Hematopoietic multipotent progenitor cell treated with erythropoietin and hydrocortisone succinate and interleukin-3 and kit ligand, for 8 days (in vitro differentiated cells): ENCODE data around the gene MYOF.

Experiments
- DNase-seq: peaks from one replicate; pipeline ENCODE4 v3.0.0-alpha.2; 2015

Gene MYOF, protein sequence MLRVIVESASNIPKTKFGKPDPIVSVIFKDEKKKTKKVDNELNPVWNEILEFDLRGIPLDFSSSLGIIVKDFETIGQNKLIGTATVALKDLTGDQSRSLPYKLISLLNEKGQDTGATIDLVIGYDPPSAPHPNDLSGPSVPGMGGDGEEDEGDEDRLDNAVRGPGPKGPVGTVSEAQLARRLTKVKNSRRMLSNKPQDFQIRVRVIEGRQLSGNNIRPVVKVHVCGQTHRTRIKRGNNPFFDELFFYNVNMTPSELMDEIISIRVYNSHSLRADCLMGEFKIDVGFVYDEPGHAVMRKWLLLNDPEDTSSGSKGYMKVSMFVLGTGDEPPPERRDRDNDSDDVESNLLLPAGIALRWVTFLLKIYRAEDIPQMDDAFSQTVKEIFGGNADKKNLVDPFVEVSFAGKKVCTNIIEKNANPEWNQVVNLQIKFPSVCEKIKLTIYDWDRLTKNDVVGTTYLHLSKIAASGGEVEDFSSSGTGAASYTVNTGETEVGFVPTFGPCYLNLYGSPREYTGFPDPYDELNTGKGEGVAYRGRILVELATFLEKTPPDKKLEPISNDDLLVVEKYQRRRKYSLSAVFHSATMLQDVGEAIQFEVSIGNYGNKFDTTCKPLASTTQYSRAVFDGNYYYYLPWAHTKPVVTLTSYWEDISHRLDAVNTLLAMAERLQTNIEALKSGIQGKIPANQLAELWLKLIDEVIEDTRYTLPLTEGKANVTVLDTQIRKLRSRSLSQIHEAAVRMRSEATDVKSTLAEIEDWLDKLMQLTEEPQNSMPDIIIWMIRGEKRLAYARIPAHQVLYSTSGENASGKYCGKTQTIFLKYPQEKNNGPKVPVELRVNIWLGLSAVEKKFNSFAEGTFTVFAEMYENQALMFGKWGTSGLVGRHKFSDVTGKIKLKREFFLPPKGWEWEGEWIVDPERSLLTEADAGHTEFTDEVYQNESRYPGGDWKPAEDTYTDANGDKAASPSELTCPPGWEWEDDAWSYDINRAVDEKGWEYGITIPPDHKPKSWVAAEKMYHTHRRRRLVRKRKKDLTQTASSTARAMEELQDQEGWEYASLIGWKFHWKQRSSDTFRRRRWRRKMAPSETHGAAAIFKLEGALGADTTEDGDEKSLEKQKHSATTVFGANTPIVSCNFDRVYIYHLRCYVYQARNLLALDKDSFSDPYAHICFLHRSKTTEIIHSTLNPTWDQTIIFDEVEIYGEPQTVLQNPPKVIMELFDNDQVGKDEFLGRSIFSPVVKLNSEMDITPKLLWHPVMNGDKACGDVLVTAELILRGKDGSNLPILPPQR (N-terminal part only)

DNA sequence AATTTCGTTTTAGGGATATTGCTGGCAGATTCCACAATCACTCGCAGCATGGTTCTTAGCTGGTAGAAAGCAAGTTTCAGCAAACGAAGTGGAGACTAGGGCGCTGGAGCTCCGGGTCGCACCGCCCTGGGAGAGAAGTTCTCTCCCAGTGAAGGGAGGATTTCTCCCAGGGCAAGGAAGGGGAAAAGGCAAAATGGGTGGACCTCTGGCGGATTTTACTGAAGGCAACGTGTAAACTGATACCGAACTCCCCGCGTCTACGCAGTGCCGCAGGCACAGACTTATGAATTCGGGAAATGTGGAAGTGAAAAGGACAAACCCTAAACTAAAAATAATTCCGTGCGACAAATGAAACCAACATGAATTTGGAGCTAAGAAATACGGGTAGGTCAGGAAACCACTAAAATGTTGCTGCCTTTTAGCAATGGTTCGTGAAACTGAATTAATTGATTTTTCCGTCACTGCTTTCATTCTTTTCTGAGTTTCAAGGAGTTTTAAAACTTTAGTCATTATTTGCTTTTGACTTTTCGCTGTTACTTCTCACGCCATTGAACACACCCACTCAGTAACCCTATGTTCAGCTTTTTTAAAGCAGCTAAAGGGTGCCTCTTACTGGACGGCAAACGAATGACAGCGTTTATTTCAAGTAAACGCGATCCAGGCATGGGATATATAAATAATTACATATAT is at the start of gene MYOF:
Gene MYOF (minus strand): TSS at position 190 of the 690 bp plus-strand sequence. CDS start 140 bp downstream, at position 50.
- DNase-seq, result peak; percentile 62

DNA sequence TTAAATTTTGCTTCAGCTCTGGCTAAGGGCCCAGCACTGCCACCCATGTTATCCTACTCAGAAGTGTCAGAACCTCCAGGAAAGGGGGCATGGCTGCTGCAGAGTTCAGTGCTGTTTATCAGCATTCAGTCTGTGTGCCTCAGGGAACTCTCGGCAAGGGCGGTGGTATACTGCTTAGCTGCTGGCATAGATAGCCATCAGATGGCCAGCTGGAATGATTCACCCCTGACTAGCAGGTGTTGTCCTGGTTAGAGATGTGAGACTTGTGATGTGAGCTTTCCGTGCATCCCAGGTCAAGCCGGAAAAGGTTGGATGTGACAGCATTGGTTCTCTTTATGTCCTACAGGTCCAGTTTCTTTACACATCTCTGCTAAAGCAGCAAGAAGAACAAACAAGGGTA is 36.4 kb upstream of the MYOF start:
- no peak for DNase-seq

DNA sequence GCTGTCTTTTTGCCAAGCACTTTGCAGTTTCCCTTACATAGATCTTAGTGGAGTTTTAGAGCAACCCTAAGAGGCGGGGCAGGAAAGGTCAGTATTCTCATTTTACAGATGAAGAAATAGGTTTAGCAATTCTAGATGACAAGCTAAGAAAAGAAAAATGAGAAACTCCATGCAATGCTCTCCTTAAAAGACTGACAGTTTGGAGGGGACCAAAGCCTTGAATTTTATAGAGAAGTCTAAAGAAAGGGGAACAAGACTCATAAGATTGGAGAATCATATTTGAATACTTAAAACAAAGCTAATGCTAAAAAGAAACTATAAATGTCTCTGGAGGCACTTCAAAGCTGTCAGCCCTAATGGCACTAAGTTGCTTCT is 33.9 kb upstream of the MYOF start:
- no peak for DNase-seq

DNA sequence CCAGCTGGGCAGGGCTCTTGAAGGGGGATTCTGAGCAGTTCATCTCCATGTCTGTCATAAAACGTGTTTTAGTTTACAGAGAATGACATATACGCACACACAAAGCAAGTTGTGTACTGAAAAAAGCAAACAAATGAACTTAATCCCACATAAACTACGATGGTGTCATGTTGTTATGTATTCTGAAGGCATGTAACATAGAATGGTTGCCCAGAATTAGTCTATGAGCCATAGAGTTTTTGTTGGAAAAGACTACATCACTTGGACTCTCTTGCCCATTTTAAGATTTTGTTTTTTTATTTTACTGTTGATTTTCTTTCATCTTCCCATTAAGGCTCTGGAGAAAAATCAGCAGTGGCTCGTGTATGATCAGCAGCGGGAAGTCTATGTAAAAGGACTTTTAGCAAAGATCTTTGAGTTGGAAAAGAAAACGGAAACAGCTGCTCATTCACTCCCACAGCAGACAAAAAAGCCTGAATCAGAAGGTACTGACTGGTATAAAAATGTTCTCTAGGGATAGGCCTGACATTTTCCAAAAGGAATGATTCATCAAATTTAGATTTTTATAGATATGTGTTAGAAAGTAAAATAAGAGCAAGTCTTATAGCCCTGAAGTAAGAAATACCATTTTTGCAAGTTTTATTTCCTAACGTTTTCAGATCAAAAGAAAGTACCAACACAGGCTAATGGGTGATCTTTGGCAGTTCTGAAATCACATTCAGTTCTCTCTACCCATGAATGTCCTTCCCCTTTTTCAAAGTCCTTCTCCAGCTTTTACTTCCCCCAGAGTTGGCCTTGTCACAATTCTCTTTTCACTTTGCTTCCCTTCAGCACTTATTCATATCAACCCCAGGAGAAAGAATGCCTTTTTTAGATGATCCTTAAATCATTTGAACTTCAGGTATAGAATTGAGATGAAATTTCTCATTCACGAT is 33.2 kb upstream of the MYOF start:
- DNase-seq, result no peak

DNA sequence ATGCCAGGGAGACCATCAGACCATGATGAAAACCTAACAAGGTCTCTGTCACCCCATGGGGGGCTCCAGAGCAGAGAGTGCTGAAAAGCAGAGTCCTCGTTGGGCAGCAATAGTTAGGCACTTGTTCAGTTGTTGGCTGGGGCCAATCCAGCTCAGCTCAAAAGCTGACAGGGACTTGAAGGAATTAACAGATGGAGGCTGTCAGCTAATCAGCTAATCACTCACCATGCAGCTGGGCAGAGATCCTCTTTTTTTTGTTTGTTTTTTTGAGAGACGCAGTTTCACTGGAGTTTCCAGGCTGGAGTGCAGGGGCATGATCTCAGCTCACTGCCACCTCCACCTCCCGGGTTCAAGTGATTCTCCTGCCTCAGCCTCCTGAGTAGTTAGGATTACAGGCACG is 32.4 kb upstream of the MYOF start:
- DNase-seq, result no peak

DNA sequence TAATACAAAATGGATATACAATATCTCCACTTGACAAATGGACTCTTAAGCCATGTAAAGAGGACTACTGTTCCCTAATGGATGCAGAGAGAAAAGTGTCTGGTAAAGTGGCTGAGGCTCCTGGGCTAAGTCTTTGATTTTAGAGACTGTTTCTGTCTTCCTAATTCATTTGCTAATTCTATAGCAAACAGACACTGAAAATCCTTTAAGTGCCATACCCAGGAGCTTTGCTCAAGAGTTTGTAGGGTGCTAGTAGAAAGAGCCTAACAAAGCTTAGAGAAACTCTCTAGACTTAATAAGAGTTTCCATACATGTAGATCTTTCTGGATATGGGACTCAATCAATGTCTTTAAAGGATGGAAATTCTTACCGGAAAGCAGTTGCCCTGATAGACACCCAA is 31.0 kb upstream of the MYOF start:
- DNase-seq, result no peak

DNA sequence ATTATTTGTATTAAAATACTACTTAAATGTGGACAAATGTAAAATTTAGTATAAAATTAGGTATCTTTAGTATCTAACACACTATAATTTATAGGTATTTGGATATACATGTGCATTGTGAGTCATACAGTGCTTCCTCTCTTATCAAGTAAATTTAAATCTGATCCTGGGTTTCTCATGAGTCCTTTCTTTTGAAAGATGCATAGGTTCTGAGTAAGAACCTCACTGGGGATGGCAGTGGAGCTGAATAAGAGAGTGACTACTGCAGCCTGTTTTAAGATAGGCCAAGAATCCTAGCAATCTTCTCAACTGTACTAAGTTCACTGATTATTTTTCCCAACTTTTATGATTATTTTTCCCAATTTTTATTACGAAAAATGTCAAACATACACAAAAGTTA is 30.4 kb upstream of the MYOF start:
- no peak for DNase-seq

DNA sequence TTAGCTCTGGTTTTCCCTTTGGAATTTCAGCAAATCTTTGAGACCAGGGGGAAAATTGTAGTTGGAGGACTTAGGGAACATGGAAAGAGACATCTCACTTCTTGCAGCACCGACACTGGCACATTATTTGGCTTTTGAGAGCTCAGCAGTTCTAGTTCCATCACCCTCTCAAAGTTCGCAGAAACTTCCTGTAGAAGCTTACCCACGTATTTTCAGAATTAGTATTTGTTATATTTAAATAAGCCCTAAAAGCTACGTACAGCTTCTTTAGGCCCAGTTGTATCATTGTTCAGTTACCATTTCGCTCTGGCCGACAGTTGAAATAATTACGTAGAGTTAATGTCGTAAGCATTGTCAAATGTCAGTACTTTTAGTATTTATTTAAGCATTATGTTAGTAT is 27.7 kb upstream of the MYOF start:
- no peak for DNase-seq

DNA sequence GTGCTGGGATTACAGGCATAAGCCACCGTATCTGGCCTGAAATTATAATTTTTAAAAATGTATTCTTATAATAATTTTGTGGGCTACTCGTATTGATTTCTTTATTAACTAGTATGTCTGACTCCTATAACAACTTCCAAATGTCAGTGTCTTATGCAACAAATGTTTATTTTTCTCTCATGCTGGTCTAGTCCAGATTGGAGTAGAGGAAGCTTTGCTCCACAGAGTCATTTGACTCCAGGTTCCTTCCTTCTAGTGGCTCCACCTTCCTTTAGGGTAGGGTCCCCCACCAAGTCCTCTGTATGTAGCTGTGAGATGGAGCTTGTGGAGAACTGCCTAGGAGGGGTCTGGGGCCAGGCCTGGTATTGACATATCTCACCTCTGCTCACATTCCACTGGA is 22.9 kb upstream of the MYOF start:
- DNase-seq, result no peak

DNA sequence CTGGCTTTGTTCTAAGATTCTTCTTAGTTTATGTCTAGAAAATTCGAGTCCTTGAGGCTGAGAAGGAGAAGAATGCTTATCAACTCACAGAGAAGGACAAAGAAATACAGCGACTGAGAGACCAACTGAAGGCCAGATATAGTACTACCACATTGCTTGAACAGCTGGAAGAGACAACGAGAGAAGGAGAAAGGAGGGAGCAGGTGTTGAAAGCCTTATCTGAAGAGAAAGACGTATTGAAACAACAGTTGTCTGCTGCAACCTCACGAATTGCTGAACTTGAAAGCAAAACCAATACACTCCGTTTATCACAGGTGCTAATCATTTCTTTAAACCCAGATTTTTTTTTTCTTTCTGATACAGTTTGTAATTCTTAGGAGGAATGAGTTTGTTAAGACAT is 20.9 kb upstream of the MYOF start:
- DNase-seq, result no peak

DNA sequence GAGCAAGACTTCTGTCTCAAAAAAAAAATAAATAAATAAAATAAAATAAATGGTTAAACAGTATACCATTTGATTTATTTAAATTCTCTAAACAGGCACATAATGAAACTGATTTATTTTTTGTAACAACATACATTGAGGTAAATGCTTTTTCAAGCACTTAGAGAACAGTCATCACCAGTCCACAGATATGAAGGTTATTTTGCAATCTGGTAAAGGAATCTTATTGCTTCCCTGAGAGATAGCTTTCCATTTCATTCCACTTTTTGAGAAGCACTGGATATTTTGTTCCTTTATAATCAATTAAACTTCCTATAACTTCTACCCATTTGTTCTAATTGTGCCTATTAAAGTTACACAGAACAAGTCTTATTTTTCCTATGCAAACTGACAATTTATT is 19.5 kb upstream of the MYOF start:
- DNase-seq, result no peak

DNA sequence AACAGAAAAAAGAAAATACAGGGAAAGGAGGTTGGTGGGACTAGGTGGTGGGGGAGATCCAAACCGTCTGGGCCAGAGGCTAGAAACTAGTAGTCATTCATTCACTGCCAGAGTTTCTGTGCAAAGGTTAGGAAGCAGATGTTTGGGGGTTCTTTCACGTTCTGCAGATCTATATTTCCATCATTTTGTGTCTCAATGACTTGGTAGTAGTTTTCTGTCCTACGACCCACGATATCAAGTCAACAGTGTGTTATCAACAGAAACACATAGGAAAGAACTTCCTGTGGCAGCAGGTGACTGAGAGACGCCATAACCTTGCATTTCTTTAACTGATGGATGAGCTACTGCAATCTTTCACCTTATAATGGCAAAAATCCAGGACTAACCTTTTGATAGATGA is 16.0 kb upstream of the MYOF start:
- peak; percentile 14 for DNase-seq

DNA sequence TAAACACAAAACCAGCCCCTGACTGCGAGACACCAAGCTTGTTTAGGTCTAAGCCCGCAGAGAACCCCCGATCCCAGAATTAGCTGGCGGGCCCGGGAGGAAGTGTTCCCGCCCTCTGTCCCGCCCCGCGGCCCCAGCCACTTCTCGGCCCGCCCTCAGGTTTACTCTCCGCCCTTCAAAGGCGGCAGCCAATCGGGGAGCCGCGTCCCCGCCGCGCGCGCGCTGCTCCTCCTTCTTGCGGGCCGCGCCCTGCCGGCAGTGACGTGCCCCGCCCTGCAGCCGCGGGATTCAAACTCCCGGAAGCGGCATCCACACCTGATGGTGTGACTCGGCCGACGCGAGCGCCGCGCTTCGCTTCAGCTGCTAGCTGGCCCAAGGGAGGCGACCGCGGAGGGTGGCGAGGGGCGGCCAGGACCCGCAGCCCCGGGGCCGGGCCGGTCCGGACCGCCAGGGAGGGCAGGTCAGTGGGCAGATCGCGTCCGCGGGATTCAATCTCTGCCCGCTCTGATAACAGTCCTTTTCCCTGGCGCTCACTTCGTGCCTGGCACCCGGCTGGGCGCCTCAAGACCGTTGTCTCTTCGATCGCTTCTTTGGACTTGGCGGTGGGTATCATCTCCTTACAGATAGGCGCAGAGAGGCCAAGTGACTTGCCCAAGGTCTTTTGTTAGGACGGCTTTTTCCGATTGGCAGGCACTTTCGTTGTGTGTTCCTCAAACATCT is 14.3 kb upstream of the MYOF start, which contains the start of gene CEP55:
Gene CEP55 (plus strand): TSS at position 291 of the 720 bp plus-strand sequence. CDS start 3,440 bp downstream, outside the sequence.
- peak; percentile 90 for DNase-seq

DNA sequence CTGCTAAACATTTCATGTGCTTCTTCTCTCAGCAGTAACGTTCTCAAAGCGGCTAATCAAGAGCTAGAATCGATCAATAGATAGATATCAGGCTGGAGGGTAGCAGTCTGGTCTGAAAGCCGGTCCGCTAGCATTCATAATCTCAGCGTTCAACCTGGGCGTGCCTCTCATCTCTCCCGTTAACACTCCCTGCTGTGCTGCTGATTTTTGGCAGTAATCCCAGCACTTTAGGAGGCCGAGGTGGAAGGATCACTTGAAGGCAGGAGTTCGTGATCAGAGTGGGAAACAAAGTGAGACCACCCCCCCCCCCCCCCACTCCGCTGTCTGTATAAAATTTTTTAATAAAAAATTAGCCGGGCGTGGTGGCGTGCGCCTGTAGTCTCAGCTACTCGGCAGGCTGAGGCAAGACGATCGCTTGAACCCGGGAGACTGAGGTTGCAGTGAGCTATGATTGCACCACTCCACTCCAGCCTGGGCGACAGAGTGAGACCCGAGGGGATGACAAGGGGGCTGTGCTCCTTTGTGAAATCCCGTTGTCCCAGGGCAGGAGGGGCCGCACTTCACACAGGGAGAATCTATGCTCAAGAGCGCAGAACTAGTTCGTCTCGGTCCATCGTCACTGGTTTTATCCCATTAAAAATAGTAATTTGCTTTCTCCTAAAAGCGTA is 13.7 kb upstream of the MYOF start:
- DNase-seq, result peak; percentile 64

DNA sequence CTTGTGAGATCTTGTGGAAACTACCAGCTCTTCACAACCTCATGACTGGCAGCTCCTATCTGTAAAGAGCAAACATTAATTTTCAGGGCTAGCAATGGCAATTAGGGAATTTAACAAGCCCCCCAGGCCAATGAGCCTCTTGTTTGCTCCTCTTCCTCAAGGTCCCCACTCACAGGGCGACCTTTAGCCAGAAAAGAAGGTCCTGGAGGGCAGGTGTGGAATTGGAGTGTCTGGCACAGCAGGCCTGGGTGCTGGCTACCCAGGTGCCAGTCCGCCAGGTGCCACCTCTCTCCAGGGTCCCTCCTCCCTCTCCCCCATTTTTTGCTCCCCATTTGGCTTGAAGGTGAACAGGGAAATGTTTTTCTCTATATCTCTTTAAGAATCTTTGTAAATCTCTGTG is 12.4 kb upstream of the MYOF start:
- no peak for DNase-seq

DNA sequence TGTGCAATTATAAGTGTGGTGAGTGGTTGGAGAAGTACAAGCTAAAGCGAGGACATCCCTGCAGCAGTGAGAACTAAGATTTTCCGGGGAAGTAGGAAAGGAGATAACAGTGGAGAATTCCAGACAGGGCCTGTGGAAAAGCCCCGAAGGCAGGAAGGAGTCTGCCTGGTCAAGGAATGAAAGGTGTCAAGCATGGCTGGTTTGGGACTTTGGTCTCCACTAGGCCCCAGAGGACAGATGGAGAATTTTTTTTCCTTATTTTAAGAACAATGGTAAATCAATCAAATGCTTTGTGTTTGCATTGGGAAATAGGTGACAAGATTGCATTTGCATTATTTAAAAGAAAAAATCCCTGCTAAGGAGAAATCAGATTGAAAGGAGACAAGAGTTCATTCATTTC is 11.0 kb upstream of the MYOF start:
- no peak for DNase-seq

DNA sequence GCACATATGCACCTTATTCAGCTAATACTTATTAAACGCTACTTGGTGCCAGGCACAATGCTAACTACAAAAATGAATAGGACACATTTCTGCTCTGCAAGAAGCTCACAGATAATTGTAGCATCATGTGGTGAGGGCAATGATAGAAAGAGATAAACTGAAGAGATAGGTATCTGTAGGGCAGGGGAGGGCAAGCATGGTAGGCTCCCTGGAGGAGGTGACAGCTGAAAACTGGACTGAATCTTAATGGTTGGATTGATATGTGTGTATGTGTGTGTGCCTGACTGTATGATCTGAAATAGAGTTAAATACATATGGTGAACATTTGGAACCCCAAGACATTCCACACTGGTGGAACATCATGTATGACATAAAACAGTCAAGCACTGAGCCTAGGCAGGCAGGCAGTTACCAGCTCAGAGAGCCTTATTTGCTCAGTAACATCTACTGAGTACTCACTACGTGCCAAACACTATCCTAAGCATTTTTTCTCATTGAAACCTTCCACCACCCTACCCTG is 9.5 kb upstream of the MYOF start:
- no peak for DNase-seq

DNA sequence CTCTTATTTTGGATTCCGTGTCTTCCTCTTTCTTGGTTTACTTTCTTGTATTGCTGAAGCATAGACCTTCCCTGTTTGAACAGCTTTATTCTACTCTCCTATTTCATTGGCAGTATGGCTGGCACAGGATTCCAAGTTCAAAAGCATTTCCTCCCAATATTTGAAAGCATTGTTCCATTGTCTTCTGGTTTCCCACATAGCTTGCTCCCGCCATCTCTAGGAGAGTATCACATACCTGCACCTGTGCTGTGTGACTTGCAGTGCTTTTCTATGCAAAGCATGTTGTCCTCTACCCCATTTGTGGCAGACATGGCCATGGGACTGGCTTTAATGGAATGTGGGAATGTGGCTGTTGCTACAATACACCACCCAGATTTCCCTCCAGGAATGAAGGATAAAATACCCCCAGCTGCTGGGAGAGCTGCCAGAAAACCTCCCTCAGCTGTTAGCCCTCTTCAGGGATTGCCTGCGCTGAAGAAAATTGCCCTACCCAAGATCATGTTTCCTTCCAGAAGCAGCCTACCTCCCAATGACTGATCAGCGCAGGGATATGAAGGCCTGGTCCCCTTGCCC is 6.9 kb upstream of the MYOF start:
- DNase-seq, result no peak

DNA sequence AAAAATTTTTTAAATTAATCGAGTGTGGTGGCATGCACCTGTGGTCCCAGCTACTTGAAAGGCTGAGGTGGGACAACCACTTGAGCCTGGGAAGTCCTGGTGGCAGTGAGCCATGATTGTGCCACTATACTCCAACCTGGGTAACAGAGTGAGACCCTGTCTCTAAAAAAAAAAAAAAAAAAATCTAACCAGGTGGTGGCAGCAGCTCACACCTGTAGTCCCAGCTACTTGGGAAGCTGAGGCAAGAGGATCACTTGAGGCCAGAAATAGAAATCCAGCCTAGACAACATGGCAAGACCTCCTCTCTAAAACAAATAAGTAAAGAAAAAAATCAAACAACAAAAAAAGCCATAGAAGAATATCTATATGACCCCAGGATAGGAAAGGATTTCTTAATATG is 3.6 kb upstream of the MYOF start:
- no peak for DNase-seq
